Measurements from ENCODE around the gene KDSR. TPM values are rescaled to one million over a fixed set of nuclear protein-coding genes. Genes with fewer than 3 reads are reported as not detected.

Gene KDSR
- polyA plus RNA-seq, 1 donor from 2014 or later: 14.7 TPM

DNA sequence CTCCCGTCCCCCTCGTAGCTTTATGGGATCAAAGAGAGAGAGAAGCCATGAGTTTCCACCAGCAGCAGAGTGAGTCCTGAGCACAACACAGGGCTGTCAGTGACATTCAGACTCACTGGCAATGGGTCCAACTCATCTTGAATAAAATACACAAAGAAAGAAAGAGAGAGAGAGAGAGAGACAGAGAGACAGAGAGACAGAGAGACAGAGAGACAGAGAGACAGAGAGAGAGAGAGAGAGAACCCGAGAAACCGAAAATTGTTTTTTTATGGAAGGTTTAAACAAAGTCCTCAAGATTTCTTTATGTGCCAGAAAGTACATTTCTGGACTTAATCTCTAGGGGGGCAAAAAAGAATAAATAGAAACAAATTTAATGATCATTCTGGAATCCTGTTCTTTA, 35.9 kb downstream of the KDSR start:
- H3K27ac ChIP-seq (ENCODE audit: low read length): no peak overlapping the region
- no peak overlapping the region for H3K4me3 ChIP-seq (ENCODE audit: low read length)
- H3K36me3 ChIP-seq (ENCODE audit: insufficient read depth, low read length): no peaks in the 10 kb centered on the region
- H3K79me2 ChIP-seq (replicated peaks; ENCODE audit: insufficient read depth, low read length): no peaks in the 10 kb centered on the region
- TF ChIP-seq RAD21 (conservative IDR thresholded peaks at IDR 0.05) (no peak), EZH2 (IDR thresholded peaks at IDR 0.05; ENCODE audit: borderline replicate concordance, insufficient read depth, low read length, poor library complexity, severe bottlenecking) (no peak), POLR2AphosphoS5 (IDR thresholded peaks at IDR 0.05) (no peak), REST (IDR thresholded peaks at IDR 0.05; ENCODE audit: borderline replicate concordance) (no peak), TAF1 (IDR thresholded peaks at IDR 0.05; ENCODE audit: low read depth) (no peak), SMC3 (conservative IDR thresholded peaks at IDR 0.05; ENCODE audit: poor library complexity) (no peak), MXI1 (conservative IDR thresholded peaks at IDR 0.05; ENCODE audit: poor library complexity, severe bottlenecking) (no peak), EP300 (conservative IDR thresholded peaks at IDR 0.05; ENCODE audit: poor library complexity, severe bottlenecking) (no peak)
- TF ChIP-seq, protein P1, sequence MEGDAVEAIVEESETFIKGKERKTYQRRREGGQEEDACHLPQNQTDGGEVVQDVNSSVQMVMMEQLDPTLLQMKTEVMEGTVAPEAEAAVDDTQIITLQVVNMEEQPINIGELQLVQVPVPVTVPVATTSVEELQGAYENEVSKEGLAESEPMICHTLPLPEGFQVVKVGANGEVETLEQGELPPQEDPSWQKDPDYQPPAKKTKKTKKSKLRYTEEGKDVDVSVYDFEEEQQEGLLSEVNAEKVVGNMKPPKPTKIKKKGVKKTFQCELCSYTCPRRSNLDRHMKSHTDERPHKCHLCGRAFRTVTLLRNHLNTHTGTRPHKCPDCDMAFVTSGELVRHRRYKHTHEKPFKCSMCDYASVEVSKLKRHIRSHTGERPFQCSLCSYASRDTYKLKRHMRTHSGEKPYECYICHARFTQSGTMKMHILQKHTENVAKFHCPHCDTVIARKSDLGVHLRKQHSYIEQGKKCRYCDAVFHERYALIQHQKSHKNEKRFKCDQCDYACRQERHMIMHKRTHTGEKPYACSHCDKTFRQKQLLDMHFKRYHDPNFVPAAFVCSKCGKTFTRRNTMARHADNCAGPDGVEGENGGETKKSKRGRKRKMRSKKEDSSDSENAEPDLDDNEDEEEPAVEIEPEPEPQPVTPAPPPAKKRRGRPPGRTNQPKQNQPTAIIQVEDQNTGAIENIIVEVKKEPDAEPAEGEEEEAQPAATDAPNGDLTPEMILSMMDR (IDR thresholded peaks at IDR 0.05; ENCODE audit: poor library complexity, severe bottlenecking): no peak
- H3F3A ChIP-seq (ENCODE audit: insufficient read depth, low read length, poor library complexity, severe bottlenecking): no peaks in the 10 kb centered on the region
- no peaks in the 10 kb centered on the region for H3K27me3 ChIP-seq (ENCODE audit: insufficient read depth, low read depth, low read length)
- H3K4me2 ChIP-seq (ENCODE audit: low read length): no peak overlapping the region
- no peaks in the 10 kb centered on the region for H3K9me3 ChIP-seq (ENCODE audit: low read length)
- H3K9me2 ChIP-seq (ENCODE audit: insufficient read depth, low read length): no peaks in the 10 kb centered on the region
- no peak overlapping the region for H3K9ac ChIP-seq (ENCODE audit: low read length)
- H2AFZ ChIP-seq (ENCODE audit: low read depth, low read length): no peak overlapping the region
- no peaks in the 10 kb centered on the region for H4K20me1 ChIP-seq (ENCODE audit: insufficient read depth)

- no peak overlapping the region for H2AFZ ChIP-seq (ENCODE audit: low read depth, low read length)
- no peaks in the 10 kb centered on the region for H3F3A ChIP-seq (ENCODE audit: insufficient read depth, low read length, poor library complexity, severe bottlenecking)
- H3K9me3 ChIP-seq (ENCODE audit: low read length): no peaks in the 10 kb centered on the region
- no peak overlapping the region for H3K4me2 ChIP-seq (ENCODE audit: low read length)
- H3K27ac ChIP-seq (ENCODE audit: low read length): no peak overlapping the region
- TF ChIP-seq, protein P1 (IDR thresholded peaks at IDR 0.05; ENCODE audit: poor library complexity, severe bottlenecking): no peak
- no peak for TF ChIP-seq MXI1 (conservative IDR thresholded peaks at IDR 0.05; ENCODE audit: poor library complexity, severe bottlenecking)
- TF ChIP-seq SMC3 (conservative IDR thresholded peaks at IDR 0.05; ENCODE audit: poor library complexity): no peak
- no peak for TF ChIP-seq POLR2AphosphoS5 (IDR thresholded peaks at IDR 0.05)
- TF ChIP-seq REST (IDR thresholded peaks at IDR 0.05; ENCODE audit: borderline replicate concordance): no peak
- TF ChIP-seq EP300 (conservative IDR thresholded peaks at IDR 0.05; ENCODE audit: poor library complexity, severe bottlenecking): no peak
- no peak for TF ChIP-seq TAF1 (IDR thresholded peaks at IDR 0.05; ENCODE audit: low read depth)
- H3K4me3 ChIP-seq (ENCODE audit: low read length): no peak overlapping the region
- no peaks in the 10 kb centered on the region for H3K36me3 ChIP-seq (ENCODE audit: insufficient read depth, low read length)
- H3K9ac ChIP-seq (ENCODE audit: low read length): no peak overlapping the region
- no peaks in the 10 kb centered on the region for H3K27me3 ChIP-seq (ENCODE audit: insufficient read depth, low read depth, low read length)
- H4K20me1 ChIP-seq (ENCODE audit: insufficient read depth): no peaks in the 10 kb centered on the region
- H3K79me2 ChIP-seq (replicated peaks; ENCODE audit: insufficient read depth, low read length): no peaks in the 10 kb centered on the region
- no peaks in the 10 kb centered on the region for H3K9me2 ChIP-seq (ENCODE audit: insufficient read depth, low read length)
These were observed 37.4 kb downstream of the KDSR start for GRCh38 chr18:63329431-63330145.
